OCI-LY7 (cell line): Measurements from ENCODE around the gene DNAH11.

Source experiments
- EZH2phosphoT487 ChIP-seq: fragments of 200-600 bp; sonication (generic); IDR thresholded peaks from 2 replicates; pipeline ENCODE4 v1.6.1; 2018; ENCODE audit warnings: low read depth, borderline replicate concordance, mild to moderate bottlenecking, mixed run types, antibody characterized with exemption, low read length, moderate library complexity, mixed read lengths
- TF ChIP-seq, protein P1 (sequence below): fragments of 200-600 bp; sonication (generic); conservative IDR thresholded peaks from 2 replicates; pipeline ENCODE4 v1.5.1; 2014; ENCODE audit warnings: mild to moderate bottlenecking, antibody characterized with exemption, low read length, moderate library complexity, mixed read lengths

GRCh38 chr7:21948887-21949540, 406.2 kb downstream of the DNAH11 start:
- TF ChIP-seq, protein P1, sequence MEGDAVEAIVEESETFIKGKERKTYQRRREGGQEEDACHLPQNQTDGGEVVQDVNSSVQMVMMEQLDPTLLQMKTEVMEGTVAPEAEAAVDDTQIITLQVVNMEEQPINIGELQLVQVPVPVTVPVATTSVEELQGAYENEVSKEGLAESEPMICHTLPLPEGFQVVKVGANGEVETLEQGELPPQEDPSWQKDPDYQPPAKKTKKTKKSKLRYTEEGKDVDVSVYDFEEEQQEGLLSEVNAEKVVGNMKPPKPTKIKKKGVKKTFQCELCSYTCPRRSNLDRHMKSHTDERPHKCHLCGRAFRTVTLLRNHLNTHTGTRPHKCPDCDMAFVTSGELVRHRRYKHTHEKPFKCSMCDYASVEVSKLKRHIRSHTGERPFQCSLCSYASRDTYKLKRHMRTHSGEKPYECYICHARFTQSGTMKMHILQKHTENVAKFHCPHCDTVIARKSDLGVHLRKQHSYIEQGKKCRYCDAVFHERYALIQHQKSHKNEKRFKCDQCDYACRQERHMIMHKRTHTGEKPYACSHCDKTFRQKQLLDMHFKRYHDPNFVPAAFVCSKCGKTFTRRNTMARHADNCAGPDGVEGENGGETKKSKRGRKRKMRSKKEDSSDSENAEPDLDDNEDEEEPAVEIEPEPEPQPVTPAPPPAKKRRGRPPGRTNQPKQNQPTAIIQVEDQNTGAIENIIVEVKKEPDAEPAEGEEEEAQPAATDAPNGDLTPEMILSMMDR: no peak
- TF ChIP-seq EZH2phosphoT487: no peak
